Upper lobe of left lung (tissue), 4 donors: ENCODE results near the gene PPM1N.

Experiments used
- POLR2A ChIP-seq, 4 donors: fragments of 450-650 bp; IDR thresholded peaks; one replicate each; pipeline ENCODE4 v1.5.1; 2016 to 2017; ENCODE audit warnings: antibody characterized with exemption in 4 of 4, mild to moderate bottlenecking in 2 of 4
- POLR2AphosphoS5 ChIP-seq, 2 donors: sonication (generic); formaldehyde crosslinking; IDR thresholded peaks; one replicate each; pipeline ENCODE4 v1.5.1; 2017; ENCODE audit warnings: antibody characterized with exemption in 2 of 2
- TF ChIP-seq, protein P1 (sequence below), 6 experiments: fragments of 450-650 bp in 4 of 6; fragments of 200-600 bp in 2 of 6; sonication (generic) in 2 of 6; IDR thresholded peaks; one replicate each; pipeline ENCODE4 v1.5.1; 2016 to 2019; ENCODE audit warnings: antibody characterized with exemption in 6 of 6

DNA sequence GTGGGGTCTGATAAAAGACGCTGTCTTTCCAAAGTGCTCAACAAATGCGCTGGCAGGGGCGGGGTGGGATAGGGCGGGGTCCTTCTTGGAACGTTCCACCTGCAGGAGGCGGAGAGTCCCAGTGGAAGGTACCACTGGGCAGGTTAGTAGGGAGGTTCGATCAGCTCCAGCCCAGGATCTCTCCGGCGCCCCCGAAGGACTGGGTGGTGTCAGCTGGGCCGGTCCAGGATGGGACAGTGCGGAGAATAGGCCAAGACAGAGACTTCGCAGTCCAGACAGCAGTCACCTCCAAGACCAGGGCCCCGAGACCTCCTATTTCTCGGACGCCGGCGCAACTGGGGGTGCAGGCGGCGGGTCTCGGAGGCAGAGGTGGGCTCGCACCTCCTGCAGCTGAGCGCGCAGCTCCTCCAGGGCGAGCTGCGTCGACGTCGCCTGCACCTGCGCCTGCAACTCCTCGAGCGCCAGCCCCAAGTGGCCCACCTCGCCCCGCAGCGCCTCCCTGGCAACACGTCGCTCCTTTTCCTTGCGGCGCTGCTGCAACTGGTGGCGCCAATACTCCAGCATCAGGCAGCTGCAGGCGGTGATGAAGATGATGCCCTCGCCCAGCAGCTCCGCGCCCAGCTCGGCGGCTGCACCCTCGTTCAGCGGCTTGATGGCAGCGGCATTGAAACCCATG is 30.6 kb downstream of the PPM1N start:
- TF ChIP-seq, protein P1, sequence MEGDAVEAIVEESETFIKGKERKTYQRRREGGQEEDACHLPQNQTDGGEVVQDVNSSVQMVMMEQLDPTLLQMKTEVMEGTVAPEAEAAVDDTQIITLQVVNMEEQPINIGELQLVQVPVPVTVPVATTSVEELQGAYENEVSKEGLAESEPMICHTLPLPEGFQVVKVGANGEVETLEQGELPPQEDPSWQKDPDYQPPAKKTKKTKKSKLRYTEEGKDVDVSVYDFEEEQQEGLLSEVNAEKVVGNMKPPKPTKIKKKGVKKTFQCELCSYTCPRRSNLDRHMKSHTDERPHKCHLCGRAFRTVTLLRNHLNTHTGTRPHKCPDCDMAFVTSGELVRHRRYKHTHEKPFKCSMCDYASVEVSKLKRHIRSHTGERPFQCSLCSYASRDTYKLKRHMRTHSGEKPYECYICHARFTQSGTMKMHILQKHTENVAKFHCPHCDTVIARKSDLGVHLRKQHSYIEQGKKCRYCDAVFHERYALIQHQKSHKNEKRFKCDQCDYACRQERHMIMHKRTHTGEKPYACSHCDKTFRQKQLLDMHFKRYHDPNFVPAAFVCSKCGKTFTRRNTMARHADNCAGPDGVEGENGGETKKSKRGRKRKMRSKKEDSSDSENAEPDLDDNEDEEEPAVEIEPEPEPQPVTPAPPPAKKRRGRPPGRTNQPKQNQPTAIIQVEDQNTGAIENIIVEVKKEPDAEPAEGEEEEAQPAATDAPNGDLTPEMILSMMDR (IDR thresholded peaks at IDR 0.05), result no peak
- TF ChIP-seq POLR2A (IDR thresholded peaks at IDR 0.05), result no peak
- no peak for TF ChIP-seq POLR2AphosphoS5 (IDR thresholded peaks at IDR 0.05)
